Lower leg skin (tissue), 3 donors: ENCODE data around the gene OCA2.

Experiments used
- POLR2A ChIP-seq, 2 donors: fragments of 450-650 bp; IDR thresholded peaks; one replicate each; pipeline ENCODE4 v1.6.1; 2016 to 2017; ENCODE audit warnings: antibody characterized with exemption in 2 of 2, mild to moderate bottlenecking in 1 of 2, moderate library complexity in 1 of 2
- TF ChIP-seq, protein P1 (sequence below), 3 donors: fragments of 450-650 bp; IDR thresholded peaks; one replicate each; pipeline ENCODE4 v1.5.1; 2016; ENCODE audit warnings: antibody characterized with exemption in 3 of 3, mild to moderate bottlenecking in 3 of 3, moderate library complexity in 2 of 3

DNA sequence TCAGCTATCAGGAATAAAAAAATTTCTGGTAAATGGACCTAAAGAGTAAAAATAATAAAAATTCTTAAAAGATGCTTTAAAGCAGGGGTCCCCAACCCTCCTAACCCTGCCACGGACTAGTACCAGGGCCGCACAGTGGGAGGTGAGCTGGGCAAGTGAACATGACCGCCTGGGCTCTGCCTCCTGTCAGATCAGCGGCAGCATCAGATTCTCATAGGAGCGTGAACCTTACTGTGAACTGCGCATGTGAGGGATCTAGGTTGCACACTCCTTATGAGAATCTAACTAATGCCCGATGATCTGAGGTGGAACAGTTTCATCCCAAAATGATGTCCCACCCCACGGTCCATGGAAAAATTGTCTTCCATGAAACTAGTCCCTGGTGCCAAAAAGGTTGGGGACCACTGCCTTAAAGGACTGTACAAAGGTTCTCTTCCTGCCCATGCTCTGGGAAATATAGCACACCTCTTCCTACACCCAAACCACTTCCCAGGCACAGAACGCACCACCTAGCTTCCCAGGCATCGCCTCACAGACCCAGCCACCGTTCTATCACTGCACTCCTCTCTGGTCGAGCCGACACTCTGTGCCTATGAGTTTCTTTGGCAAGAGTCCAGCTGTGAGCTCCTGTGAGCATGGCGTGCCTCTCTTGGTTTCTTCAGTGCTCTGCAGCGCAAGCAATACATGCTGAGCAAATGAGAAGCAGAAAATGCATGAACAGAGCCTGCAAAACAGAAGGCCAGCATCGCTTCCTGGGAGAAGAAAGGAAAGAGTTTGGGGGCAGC, 104.9 kb downstream of the OCA2 start:
- TF ChIP-seq, protein P1, sequence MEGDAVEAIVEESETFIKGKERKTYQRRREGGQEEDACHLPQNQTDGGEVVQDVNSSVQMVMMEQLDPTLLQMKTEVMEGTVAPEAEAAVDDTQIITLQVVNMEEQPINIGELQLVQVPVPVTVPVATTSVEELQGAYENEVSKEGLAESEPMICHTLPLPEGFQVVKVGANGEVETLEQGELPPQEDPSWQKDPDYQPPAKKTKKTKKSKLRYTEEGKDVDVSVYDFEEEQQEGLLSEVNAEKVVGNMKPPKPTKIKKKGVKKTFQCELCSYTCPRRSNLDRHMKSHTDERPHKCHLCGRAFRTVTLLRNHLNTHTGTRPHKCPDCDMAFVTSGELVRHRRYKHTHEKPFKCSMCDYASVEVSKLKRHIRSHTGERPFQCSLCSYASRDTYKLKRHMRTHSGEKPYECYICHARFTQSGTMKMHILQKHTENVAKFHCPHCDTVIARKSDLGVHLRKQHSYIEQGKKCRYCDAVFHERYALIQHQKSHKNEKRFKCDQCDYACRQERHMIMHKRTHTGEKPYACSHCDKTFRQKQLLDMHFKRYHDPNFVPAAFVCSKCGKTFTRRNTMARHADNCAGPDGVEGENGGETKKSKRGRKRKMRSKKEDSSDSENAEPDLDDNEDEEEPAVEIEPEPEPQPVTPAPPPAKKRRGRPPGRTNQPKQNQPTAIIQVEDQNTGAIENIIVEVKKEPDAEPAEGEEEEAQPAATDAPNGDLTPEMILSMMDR (IDR thresholded peaks at IDR 0.05): no peak
- no peak for TF ChIP-seq POLR2A (IDR thresholded peaks at IDR 0.05)
